HCT116 (cell line): ENCODE results near the gene UVSSA. TPM values are rescaled to one million over a fixed set of nuclear protein-coding genes. Genes with fewer than 3 reads are reported as not detected.
A peak's percentile ranks its signal among the peaks of the same experiment; 100 is the strongest.

Source experiments
- ATAC-seq: fragments of 200-7000 bp; cut with Tn5 transposase; 2 replicates; pipeline ENCODE4 v1.9.1; 2020; ENCODE audit warnings: mild to moderate bottlenecking, moderate library complexity
- BruUV-seq: library from RNA; stranded (reverse); fragments of 400-500 nt; replicated peaks from 2 replicates; lab custom pipeline; 2021; lab: Mats Ljungman, UMichigan
- CTCF ChIA-PET: fragments of 300-600 bp; sonication (Branson Sonifier 250); formaldehyde crosslinking; loops from one replicate; lab custom pipeline; 2021; ENCODE audit warnings: antibody characterized with exemption; lab: Charles Lee
- POLR2A ChIA-PET: fragments of 300-600, 350-600 bp; sonication (Branson Sonifier 250); formaldehyde crosslinking; loops from one replicate; lab custom pipeline; 2021; ENCODE audit warnings: antibody characterized with exemption; lab: Charles Lee
- RAD21 ChIA-PET, 2 experiments: fragments of 300-600 bp; sonication (Branson Sonifier 250); formaldehyde crosslinking; loops; one replicate each; lab custom pipeline; 2023; ENCODE audit warnings: low total read pairs in 2 of 2; ENCODE audit not compliant: uncharacterized antibody in 2 of 2, unreplicated experiment in 2 of 2, low non-redundant PET in 1 of 2; lab: Charles Lee
- DNase-seq: peaks from one replicate; pipeline ENCODE4 v3.0.0-alpha.2; 2010; ENCODE audit warnings: low read depth, low spot score
- H2AFZ ChIP-seq: fragments of 200-600 bp; shearing (Covaris generic), sonication (generic); 2 replicates; pipeline ENCODE4 v1.6.1; 2017; ENCODE audit warnings: low read depth, mixed run types, mixed read lengths, antibody characterized with exemption, low read length; ENCODE audit not compliant: poor library complexity, severe bottlenecking
- H3K27ac ChIP-seq: 2 replicates; pipeline ENCODE4 v1.5.1; 2012; ENCODE audit warnings: low read depth, low read length
- H3K27me3 ChIP-seq: fragments of 200-600 bp; sonication (generic); 2 replicates; pipeline ENCODE4 v1.6.1; 2016; ENCODE audit warnings: mixed run types, low read length, mixed read lengths; ENCODE audit not compliant: insufficient read depth
- H3K36me3 ChIP-seq, 2 experiments: fragments of 200-500 bp in 1 of 2; fragments of 200-600 bp in 1 of 2; sonication (Bioruptor generic) in 1 of 2; sonication (generic) in 1 of 2; 2 replicates each; pipeline versions ENCODE4 v1.5.1 to v1.6.1; 2014 to 2016; ENCODE audit warnings: low read length in 2 of 2, inconsistent platforms in 1 of 2, mixed read lengths in 1 of 2, mixed run types in 1 of 2; ENCODE audit not compliant: insufficient read depth in 2 of 2, control insufficient read depth in 1 of 2
- H3K4me1 ChIP-seq, 2 experiments: fragments of 200-600 bp in 1 of 2; sonication (generic) in 1 of 2; 2 replicates each; pipeline versions ENCODE4 v1.5.1 to v1.6.1; 2012 to 2017; ENCODE audit warnings: low read length in 2 of 2, inconsistent platforms in 1 of 2, mild to moderate bottlenecking in 1 of 2, mixed read lengths in 1 of 2, mixed run types in 1 of 2, moderate library complexity in 1 of 2; ENCODE audit not compliant: insufficient read depth in 2 of 2, control insufficient read depth in 1 of 2
- H3K4me2 ChIP-seq: fragments of 200-600 bp; sonication (generic); 2 replicates; pipeline ENCODE4 v1.6.1; 2017; ENCODE audit warnings: mixed run types, low read length, mixed read lengths
- H3K4me3 ChIP-seq, 2 experiments: fragments of 200-600 bp in 1 of 2; sonication (generic) in 1 of 2; replicated peaks in 1 of 2; 2 replicates each; pipeline ENCODE4 v1.5.1; 2011 to 2016; ENCODE audit warnings: low read length in 2 of 2, control low read depth in 1 of 2, low read depth in 1 of 2, mild to moderate bottlenecking in 1 of 2, mixed read lengths in 1 of 2, mixed run types in 1 of 2
- H3K79me2 ChIP-seq: fragments of 200-600 bp; sonication (generic); 2 replicates; pipeline ENCODE4 v1.6.1; 2017; ENCODE audit warnings: mild to moderate bottlenecking, mixed run types, low read length, moderate library complexity, mixed read lengths; ENCODE audit not compliant: insufficient read depth
- H3K9ac ChIP-seq: fragments of 200-600 bp; sonication (generic); 2 replicates; pipeline ENCODE4 v1.6.1; 2016; ENCODE audit warnings: low read length, mixed read lengths
- H3K9me2 ChIP-seq: fragments of 200-600 bp; sonication (generic), shearing (Covaris generic); 2 replicates; pipeline ENCODE4 v1.6.1; 2017; ENCODE audit warnings: mixed run types, mild to moderate bottlenecking, moderate library complexity; ENCODE audit not compliant: insufficient read depth
- H3K9me3 ChIP-seq, 2 experiments: fragments of 200-500 bp in 1 of 2; fragments of 200-600 bp in 1 of 2; sonication (Bioruptor generic) in 1 of 2; sonication (generic) in 1 of 2; 2 replicates each; pipeline ENCODE4 v1.6.1; 2014 to 2017; ENCODE audit warnings: low read length in 2 of 2, mixed read lengths in 2 of 2, inconsistent platforms in 1 of 2, low read depth in 1 of 2, mild to moderate bottlenecking in 1 of 2, mixed run types in 1 of 2, moderate library complexity in 1 of 2; ENCODE audit not compliant: control insufficient read depth in 1 of 2, insufficient read depth in 1 of 2
- H4K20me1 ChIP-seq: fragments of 200-600 bp; sonication (generic), shearing (Covaris generic); 2 replicates; pipeline ENCODE4 v1.6.1; 2017; ENCODE audit warnings: mixed run types, mild to moderate bottlenecking, moderate library complexity; ENCODE audit not compliant: insufficient read depth
- EGR1 ChIP-seq: IDR thresholded peaks from 2 replicates; pipeline ENCODE4 v1.6.1; 2012; ENCODE audit warnings: low read depth
- ELF1 ChIP-seq: IDR thresholded peaks from 2 replicates; pipeline ENCODE4 v1.6.1; 2012; ENCODE audit warnings: low read depth, borderline replicate concordance
- EZH2 ChIP-seq: fragments of 200-600 bp; sonication (generic); IDR thresholded peaks from 2 replicates; pipeline ENCODE4 v1.6.1; 2017; ENCODE audit warnings: antibody characterized with exemption, mixed run types
- EZH2phosphoT487 ChIP-seq: fragments of 200-600 bp; IDR thresholded peaks from 2 replicates; pipeline ENCODE4 v1.6.1; 2018; ENCODE audit warnings: antibody characterized with exemption, borderline replicate concordance
- FOSL1 ChIP-seq: IDR thresholded peaks from 2 replicates; pipeline ENCODE4 v1.6.1; 2012; ENCODE audit warnings: low read depth
- MAX ChIP-seq: IDR thresholded peaks from 2 replicates; pipeline ENCODE4 v1.6.1; 2012
- POLR2AphosphoS5 ChIP-seq: IDR thresholded peaks from 2 replicates; pipeline ENCODE4 v1.6.1; 2011; ENCODE audit warnings: mild to moderate bottlenecking, low read depth, low read length, moderate library complexity
- SIN3A ChIP-seq: IDR thresholded peaks from 2 replicates; pipeline ENCODE4 v1.6.1; 2012; ENCODE audit warnings: low read depth
- SRF ChIP-seq: IDR thresholded peaks from 2 replicates; pipeline ENCODE4 v1.6.1; 2012; ENCODE audit warnings: low read depth
- TCF7L2 ChIP-seq: IDR thresholded peaks from 2 replicates; pipeline ENCODE4 v1.7.0; 2011; ENCODE audit warnings: borderline replicate concordance, inconsistent platforms; ENCODE audit not compliant: insufficient read depth, insufficient read length; ENCODE audit errors: extremely low read depth
- ZBTB33 ChIP-seq: IDR thresholded peaks from 2 replicates; pipeline ENCODE4 v1.6.1; 2011; ENCODE audit warnings: mild to moderate bottlenecking, low read length, moderate library complexity; ENCODE audit not compliant: insufficient replicate concordance; ENCODE audit errors: extremely low read depth
- ZNF274 ChIP-seq: fragments of 200-500 bp; sonication (Bioruptor generic); IDR thresholded peaks from 2 replicates; pipeline ENCODE4 v1.6.1; 2014; ENCODE audit warnings: mild to moderate bottlenecking, low read depth, low read length, inconsistent platforms
- intact Hi-C: fragments of 100-400 bp; cut with micrococcal nuclease; formaldehyde crosslinking; loops from 2 replicates; pipeline ENCODE4 v1.10.0; 2022
- total RNA-seq: library from RNA; stranded (reverse); gene quantifications from one replicate; pipeline ENCODE4 v1.2.1, GENCODE V29; 2021; ENCODE audit not compliant: unreplicated experiment
- TF ChIP-seq, protein P1 (sequence below): IDR thresholded peaks from 2 replicates; pipeline ENCODE4 v1.6.1; 2012; ENCODE audit warnings: low read depth

Gene UVSSA
- total RNA-seq, 1 experiment from 2014 or later: 30.5 TPM

DNA sequence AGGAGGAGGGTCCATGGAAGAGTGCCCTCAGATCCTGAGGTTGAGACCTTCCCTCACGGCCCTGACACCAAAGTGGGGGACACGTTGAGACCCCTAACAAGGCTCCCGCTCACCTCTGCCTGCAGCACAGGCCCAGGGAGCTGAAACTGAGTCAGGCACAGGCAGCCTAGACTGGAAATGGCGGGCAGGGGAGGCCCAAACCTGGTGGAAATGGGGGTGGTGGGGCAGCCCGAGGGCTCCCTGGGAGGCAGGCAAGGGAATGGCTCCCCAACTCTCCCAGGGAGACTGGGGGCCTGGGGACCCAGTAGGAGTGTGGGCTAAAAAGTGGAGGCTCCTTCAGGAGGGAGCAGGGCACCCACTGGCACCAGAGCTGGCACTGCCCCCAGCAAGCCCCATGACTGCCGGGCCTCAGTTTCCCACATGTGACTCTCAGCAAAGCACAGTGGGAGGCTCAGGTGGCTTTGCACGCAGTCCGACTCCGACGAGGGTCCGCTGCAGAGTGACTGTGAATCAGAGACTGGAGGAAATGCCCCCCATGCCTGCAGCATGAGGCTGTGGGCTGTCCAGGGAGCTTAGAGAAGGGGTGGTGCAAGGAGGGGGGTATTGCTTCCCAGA lies 53.3 kb downstream of the UVSSA start:
- H3K79me2 ChIP-seq: no peaks in the 10 kb centered on the region
- RAD21 ChIA-PET: no interaction called here
- no TSS peak for BruUV-seq

DNA sequence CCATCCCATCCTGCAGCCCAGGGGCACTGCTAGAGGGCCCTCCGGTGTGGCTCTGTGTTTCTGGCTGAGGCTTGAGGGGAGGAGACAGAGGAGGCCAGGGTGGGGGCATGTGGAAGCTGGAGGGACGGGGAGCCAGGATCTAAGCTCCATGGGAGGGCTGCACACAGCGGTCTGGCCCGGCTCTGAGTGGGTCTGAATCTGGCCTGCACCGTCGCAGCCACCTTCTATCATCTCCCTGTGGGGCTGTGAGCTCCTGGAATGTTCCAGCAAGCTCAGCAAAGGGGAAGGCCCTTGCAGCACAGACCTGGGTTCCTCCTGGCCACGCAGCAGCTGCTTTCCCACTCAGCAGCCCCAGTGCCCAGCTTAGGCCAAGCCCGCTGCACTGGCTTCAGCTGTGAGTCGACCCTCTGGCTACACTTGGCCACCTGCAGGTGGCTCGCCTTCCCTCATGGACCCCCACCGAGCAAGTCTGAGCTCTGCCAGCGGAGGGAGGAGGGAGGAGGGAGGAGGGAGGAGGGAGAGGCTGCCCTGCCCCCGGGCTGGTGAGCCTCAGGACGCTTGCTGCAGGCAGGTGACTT lies 53.9 kb downstream of the UVSSA start:
- H3K4me3 ChIP-seq: no peak overlapping the region
- no peaks in the 10 kb centered on the region for H3K9me2 ChIP-seq
- peaks cover 0 to 7% of the 10 kb centered on the region in 2 experiments; a peak in 2 of 4 replicates for H3K9me3 ChIP-seq
- ChIA-PET POLR2A (no interaction called here), CTCF (interaction anchor here (2.9 kb wide), 1 partner anchor 112 kb away, joined by 7 read pairs; no protein-coding TSS in a partner anchor), RAD21 (no interaction called here)
- H3K4me2 ChIP-seq: no peak overlapping the region
- TF ChIP-seq MAX (no peak), EGR1 (no peak), SRF (no peak), TCF7L2 (no peak), ZBTB33 (no peak), FOSL1 (no peak), EZH2phosphoT487 (no peak), ELF1 (no peak), POLR2AphosphoS5 (no peak)
- TF ChIP-seq, protein P1, sequence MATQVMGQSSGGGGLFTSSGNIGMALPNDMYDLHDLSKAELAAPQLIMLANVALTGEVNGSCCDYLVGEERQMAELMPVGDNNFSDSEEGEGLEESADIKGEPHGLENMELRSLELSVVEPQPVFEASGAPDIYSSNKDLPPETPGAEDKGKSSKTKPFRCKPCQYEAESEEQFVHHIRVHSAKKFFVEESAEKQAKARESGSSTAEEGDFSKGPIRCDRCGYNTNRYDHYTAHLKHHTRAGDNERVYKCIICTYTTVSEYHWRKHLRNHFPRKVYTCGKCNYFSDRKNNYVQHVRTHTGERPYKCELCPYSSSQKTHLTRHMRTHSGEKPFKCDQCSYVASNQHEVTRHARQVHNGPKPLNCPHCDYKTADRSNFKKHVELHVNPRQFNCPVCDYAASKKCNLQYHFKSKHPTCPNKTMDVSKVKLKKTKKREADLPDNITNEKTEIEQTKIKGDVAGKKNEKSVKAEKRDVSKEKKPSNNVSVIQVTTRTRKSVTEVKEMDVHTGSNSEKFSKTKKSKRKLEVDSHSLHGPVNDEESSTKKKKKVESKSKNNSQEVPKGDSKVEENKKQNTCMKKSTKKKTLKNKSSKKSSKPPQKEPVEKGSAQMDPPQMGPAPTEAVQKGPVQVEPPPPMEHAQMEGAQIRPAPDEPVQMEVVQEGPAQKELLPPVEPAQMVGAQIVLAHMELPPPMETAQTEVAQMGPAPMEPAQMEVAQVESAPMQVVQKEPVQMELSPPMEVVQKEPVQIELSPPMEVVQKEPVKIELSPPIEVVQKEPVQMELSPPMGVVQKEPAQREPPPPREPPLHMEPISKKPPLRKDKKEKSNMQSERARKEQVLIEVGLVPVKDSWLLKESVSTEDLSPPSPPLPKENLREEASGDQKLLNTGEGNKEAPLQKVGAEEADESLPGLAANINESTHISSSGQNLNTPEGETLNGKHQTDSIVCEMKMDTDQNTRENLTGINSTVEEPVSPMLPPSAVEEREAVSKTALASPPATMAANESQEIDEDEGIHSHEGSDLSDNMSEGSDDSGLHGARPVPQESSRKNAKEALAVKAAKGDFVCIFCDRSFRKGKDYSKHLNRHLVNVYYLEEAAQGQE: no peak
- H2AFZ ChIP-seq: no peak overlapping the region
- intact Hi-C loops: no loop called here
- H3K4me1 ChIP-seq: no peaks in the 10 kb centered on the region
- no peak overlapping the region for H3K9ac ChIP-seq
- H4K20me1 ChIP-seq: no peaks in the 10 kb centered on the region
- H3K27ac ChIP-seq: no peak overlapping the region
- 0 out of 2 replicates have a peak, but pooled peaks have one; percentile 27 for ATAC-seq
- H3K27me3 ChIP-seq: no peaks in the 10 kb centered on the region
- no peak for DNase-seq
- no peaks in the 10 kb centered on the region for H3K36me3 ChIP-seq
- no peaks in the 10 kb centered on the region for H3K79me2 ChIP-seq
- no TSS peak for BruUV-seq

More for the DNA sequence above, 53.3 kb downstream of the UVSSA start:
- no peak for DNase-seq
- H3K4me1 ChIP-seq: no peaks in the 10 kb centered on the region
- CTCF ChIA-PET: interaction anchor here (2.9 kb wide), 1 partner anchor 113 kb away, joined by 7 read pairs; no protein-coding TSS in a partner anchor
- H2AFZ ChIP-seq: no peak overlapping the region
- peaks cover 0 to 7% of the 10 kb centered on the region in 2 experiments; a peak in 2 of 4 replicates for H3K9me3 ChIP-seq
- POLR2A ChIA-PET: no interaction called here
- H3K27ac ChIP-seq: no peak overlapping the region
- no peaks in the 10 kb centered on the region for H3K27me3 ChIP-seq
- no peak overlapping the region for H3K4me2 ChIP-seq
- no peak overlapping the region for H3K4me3 ChIP-seq
- no peak overlapping the region for H3K9ac ChIP-seq
- H4K20me1 ChIP-seq: no peaks in the 10 kb centered on the region
- H3K36me3 ChIP-seq: no peaks in the 10 kb centered on the region
- TF ChIP-seq EZH2phosphoT487 (no peak), SIN3A (no peak), ZNF274 (no peak), EZH2 (no peak)
- no peak for ATAC-seq
- intact Hi-C loops: no loop called here
- no peaks in the 10 kb centered on the region for H3K9me2 ChIP-seq
